ACC112 (cell line): ENCODE results near the gene KCNQ1OT1.

ENCODE experiments used
- H2AFZ ChIP-seq: fragments of 200-600 bp; sonication (generic); one replicate; pipeline ENCODE4 v1.6.0; 2017; ENCODE audit warnings: antibody characterized with exemption, low read length; ENCODE audit not compliant: unreplicated experiment
- H3K27ac ChIP-seq: fragments of 200-600 bp; sonication (generic); 2 replicates; pipeline ENCODE4 v1.5.1; 2014; ENCODE audit warnings: low read depth, mild to moderate bottlenecking, antibody characterized with exemption, low read length, moderate library complexity
- H3K27me3 ChIP-seq: fragments of 200-600 bp; sonication (generic); 2 replicates; pipeline ENCODE4 v1.6.1; 2014; ENCODE audit warnings: mild to moderate bottlenecking, antibody characterized with exemption, low read length, moderate library complexity, mixed read lengths; ENCODE audit not compliant: insufficient read depth
- H3K36me3 ChIP-seq: fragments of 200-600 bp; sonication (generic); 2 replicates; pipeline ENCODE4 v1.6.1; 2016; ENCODE audit warnings: mild to moderate bottlenecking, antibody characterized with exemption, low read length, moderate library complexity, mixed read lengths; ENCODE audit not compliant: insufficient read depth
- H3K4me1 ChIP-seq: fragments of 200-600 bp; sonication (generic); one replicate; pipeline ENCODE4 v1.6.1; 2016; ENCODE audit warnings: low read length, mixed read lengths; ENCODE audit not compliant: insufficient read depth, unreplicated experiment, control insufficient read depth
- H3K4me3 ChIP-seq: fragments of 200-600 bp; sonication (generic); 2 replicates; pipeline ENCODE4 v1.5.1; 2014; ENCODE audit warnings: mild to moderate bottlenecking, low read depth, low read length
- H3K79me2 ChIP-seq: fragments of 200-600 bp; sonication (generic); one replicate; pipeline ENCODE4 v1.6.0; 2016; ENCODE audit warnings: low read length; ENCODE audit not compliant: control insufficient read depth, unreplicated experiment, insufficient read depth

The KCNQ1OT1 gene

GRCh38 chr11:2590965-2591754, 108.6 kb downstream of the KCNQ1OT1 start:
- Histone ChIP-seq H3K27ac (no peak overlapping the region), H3K27me3 (peaks cover 49% of the 10 kb centered on the region), H3K4me3 (no peak overlapping the region), H3K4me1 (no peaks in the 10 kb centered on the region), H2AFZ (no peak overlapping the region), H3K36me3 (no peaks in the 10 kb centered on the region), H3K79me2 (no peaks in the 10 kb centered on the region)

- Histone ChIP-seq H3K27me3 (peaks cover 41% of the 10 kb centered on the region), H3K4me1 (no peaks in the 10 kb centered on the region), H3K36me3 (no peaks in the 10 kb centered on the region), H3K4me3 (no peak overlapping the region), H2AFZ (no peak overlapping the region), H3K79me2 (no peaks in the 10 kb centered on the region), H3K27ac (no peak overlapping the region)
These were observed 109.4 kb downstream of the KCNQ1OT1 start for GRCh38 chr11:2590131-2590964.

- no peak overlapping the region for H2AFZ ChIP-seq
- no peak overlapping the region for H3K4me3 ChIP-seq
- H3K27ac ChIP-seq: no peak overlapping the region
- no peaks in the 10 kb centered on the region for H3K4me1 ChIP-seq
- no peaks in the 10 kb centered on the region for H3K36me3 ChIP-seq
- peaks cover 33% of the 10 kb centered on the region for H3K27me3 ChIP-seq
- H3K79me2 ChIP-seq: no peaks in the 10 kb centered on the region
These were observed 110.3 kb downstream of the KCNQ1OT1 start for GRCh38 chr11:2589538-2589934.

DNA sequence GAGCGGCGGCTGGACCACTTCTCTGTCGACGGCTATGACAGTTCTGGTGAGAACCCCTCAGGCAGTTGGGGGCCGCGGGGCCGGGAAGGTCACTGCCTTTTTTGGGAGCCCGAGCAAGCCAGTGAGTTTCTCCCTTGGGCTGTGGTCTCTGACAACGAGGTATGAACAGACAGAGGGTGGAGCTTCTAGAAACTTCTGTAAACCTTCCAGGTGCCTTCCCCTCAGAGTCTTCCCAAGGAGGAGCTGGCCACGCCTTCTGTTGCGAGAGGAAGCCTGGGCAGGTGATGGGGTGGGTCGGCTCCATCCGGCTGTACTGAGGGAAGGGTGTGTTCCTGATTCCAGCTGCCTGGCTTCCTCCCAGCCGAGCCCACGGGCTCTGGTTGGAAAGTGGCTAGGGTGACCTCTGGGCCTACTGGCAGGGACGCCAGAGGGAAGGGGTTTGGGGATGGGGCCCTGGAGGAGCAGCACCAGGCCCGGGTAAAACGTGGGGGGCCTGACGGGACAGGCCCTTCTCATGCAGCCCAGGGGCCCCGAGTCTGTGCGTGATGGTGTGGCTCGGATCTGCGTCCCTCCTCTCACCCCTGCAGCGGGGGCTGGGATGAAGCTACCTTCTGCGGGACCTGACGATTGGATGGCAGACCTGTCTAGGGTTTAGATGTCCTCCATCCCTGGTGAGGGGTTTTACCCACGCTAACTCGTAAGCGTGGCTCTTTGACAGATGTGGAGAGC, 110.8 kb downstream of the KCNQ1OT1 start:
- no peak overlapping the region for H3K27ac ChIP-seq
- H3K79me2 ChIP-seq: no peaks in the 10 kb centered on the region
- no peak overlapping the region for H2AFZ ChIP-seq
- no peaks in the 10 kb centered on the region for H3K36me3 ChIP-seq
- no peaks in the 10 kb centered on the region for H3K4me1 ChIP-seq
- H3K4me3 ChIP-seq: no peak overlapping the region
- peaks cover 28% of the 10 kb centered on the region for H3K27me3 ChIP-seq

GRCh38 chr11:2587976-2588748, 111.6 kb downstream of the KCNQ1OT1 start:
- peaks cover 19% of the 10 kb centered on the region for H3K27me3 ChIP-seq
- H3K36me3 ChIP-seq: no peaks in the 10 kb centered on the region
- H2AFZ ChIP-seq: no peak overlapping the region

GRCh38 chr11:2587132-2587930, 112.5 kb downstream of the KCNQ1OT1 start:
- Histone ChIP-seq H3K4me1 (no peaks in the 10 kb centered on the region), H2AFZ (no peak overlapping the region), H3K79me2 (no peaks in the 10 kb centered on the region), H3K27ac (no peak overlapping the region), H3K36me3 (no peaks in the 10 kb centered on the region), H3K4me3 (no peak overlapping the region), H3K27me3 (peaks cover 15% of the 10 kb centered on the region)

More at GRCh38 chr11:2587976-2588748, 111.6 kb downstream of the KCNQ1OT1 start:
- H3K4me3 ChIP-seq: no peak overlapping the region
- H3K79me2 ChIP-seq: no peaks in the 10 kb centered on the region
- no peaks in the 10 kb centered on the region for H3K4me1 ChIP-seq
- no peak overlapping the region for H3K27ac ChIP-seq

GRCh38 chr11:2586793-2587131, 113.0 kb downstream of the KCNQ1OT1 start:
- no peak overlapping the region for H3K4me3 ChIP-seq
- peaks cover 15% of the 10 kb centered on the region for H3K27me3 ChIP-seq
- H3K27ac ChIP-seq: no peak overlapping the region
- H3K4me1 ChIP-seq: no peaks in the 10 kb centered on the region
- H3K36me3 ChIP-seq: no peaks in the 10 kb centered on the region
- H3K79me2 ChIP-seq: no peaks in the 10 kb centered on the region
- no peak overlapping the region for H2AFZ ChIP-seq

GRCh38 chr11:2586087-2586792, 113.6 kb downstream of the KCNQ1OT1 start:
- no peaks in the 10 kb centered on the region for H3K4me1 ChIP-seq
- H3K27me3 ChIP-seq: peaks cover 9% of the 10 kb centered on the region
- no peak overlapping the region for H3K27ac ChIP-seq
- no peaks in the 10 kb centered on the region for H3K36me3 ChIP-seq
- no peak overlapping the region for H3K4me3 ChIP-seq
- H2AFZ ChIP-seq: no peak overlapping the region
- no peaks in the 10 kb centered on the region for H3K79me2 ChIP-seq

DNA sequence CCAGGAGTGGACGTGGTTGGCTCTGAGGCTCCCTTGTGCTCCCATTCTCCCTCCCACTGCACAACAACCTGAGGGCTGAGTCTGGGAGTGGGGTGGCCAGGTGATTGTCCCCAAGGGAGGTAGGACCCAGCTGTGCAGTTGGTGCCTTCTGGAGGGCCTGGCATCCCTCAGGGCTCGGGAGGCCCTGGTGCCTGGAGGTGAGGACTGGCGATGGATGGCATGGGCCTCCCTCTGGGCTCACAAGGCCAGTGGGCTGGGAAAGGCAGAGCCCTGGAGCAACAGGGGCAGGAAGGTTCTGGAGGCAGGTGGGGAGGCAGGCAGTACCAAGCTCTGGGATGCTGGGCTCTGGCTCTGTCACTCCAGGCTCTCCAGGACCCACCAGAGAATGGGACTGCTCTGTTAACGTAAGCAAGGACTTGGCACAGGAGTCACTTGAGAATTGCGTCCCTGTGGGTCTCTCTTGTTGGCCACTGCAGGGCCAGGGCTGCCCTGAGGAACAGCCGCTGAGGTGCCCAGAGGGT, 114.2 kb downstream of the KCNQ1OT1 start:
- peaks cover 3% of the 10 kb centered on the region; the same call in 1 of the 2 replicates for H3K27me3 ChIP-seq

More for the DNA sequence above, 114.2 kb downstream of the KCNQ1OT1 start:
- no peaks in the 10 kb centered on the region for H3K79me2 ChIP-seq
- H3K4me1 ChIP-seq: no peaks in the 10 kb centered on the region
- H3K4me3 ChIP-seq: no peak overlapping the region
- H3K36me3 ChIP-seq: no peaks in the 10 kb centered on the region
- H2AFZ ChIP-seq: no peak overlapping the region
- H3K27ac ChIP-seq: no peak overlapping the region
